Brain pericyte (primary cell): ENCODE measurements around the gene JUP.

ENCODE experiments used
- DNase-seq: peaks from one replicate; pipeline ENCODE4 v3.0.0-alpha.2; 2012; ENCODE audit warnings: low read depth, low spot score

JUP gene

DNA sequence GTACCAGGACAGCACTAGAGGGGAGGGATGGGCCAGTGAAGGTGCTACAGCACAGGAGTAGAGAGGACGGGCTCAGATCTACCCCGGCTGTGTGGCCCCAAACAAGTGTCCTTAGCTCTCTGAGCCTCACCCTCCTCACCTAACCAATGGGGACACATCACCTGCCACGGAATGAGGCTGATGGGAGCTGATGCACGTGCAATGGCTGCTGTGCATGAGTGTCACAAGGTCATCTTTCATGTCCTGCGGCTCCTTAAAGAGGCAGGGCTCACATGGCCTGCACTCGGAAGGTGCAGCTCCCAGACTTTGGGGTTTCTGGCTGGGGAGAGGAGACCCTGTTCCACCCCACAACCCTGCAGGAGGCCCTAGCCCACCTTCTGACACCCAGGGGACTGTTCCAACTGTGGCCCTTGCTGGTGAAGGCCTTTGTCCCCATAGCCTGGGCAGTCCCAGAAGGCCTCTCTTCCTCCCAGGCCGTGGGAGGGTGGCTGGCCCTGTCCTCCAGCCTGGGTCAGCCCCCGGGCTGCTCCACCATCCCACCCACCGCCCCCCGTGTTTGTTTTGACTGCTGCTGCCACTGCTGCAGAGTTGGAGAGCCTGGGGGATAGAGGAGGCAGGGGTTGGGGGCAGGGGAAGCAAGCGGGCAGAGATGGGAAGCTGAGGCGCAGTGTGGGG, 62.6 kb downstream of the JUP start:
- no peak for DNase-seq

DNA sequence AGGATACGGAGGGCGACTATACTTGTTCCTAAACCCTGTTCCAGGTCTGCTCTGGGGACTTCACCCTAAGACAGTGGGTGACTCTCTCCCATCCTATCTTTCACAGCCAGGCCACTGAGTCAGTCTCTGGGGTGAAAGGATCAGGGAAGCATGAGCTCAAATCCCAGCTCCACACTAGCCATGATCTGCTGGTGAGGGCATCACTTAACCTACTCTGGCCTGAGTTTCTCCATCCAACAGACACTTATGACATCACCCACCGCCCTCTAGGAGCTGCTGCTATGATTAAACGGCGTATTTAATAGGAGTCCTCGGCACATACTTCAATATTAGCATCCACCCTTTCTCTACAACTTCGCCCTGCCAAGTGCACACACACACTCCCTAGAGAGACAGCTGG, 64.3 kb downstream of the JUP start:
- DNase-seq: no peak

DNA sequence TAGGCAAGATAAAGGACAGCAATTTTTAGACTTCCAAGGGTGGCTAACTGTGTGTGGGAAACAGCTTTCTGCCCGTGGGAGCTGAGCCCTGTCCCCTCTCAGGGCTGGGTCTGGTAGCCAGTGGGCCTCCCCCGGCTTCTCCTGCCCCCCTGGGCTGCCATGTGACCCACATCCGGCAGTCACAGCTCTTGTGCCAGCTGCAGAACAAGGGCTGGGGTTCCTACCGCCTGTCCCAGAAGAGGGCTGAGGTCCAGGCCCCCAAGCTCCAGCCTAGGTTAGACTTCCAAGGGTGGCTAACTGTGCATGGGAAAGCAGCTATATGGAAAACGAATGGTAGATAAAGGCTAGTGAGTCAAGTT, 68.2 kb downstream of the JUP start:
- DNase-seq: no peak

DNA sequence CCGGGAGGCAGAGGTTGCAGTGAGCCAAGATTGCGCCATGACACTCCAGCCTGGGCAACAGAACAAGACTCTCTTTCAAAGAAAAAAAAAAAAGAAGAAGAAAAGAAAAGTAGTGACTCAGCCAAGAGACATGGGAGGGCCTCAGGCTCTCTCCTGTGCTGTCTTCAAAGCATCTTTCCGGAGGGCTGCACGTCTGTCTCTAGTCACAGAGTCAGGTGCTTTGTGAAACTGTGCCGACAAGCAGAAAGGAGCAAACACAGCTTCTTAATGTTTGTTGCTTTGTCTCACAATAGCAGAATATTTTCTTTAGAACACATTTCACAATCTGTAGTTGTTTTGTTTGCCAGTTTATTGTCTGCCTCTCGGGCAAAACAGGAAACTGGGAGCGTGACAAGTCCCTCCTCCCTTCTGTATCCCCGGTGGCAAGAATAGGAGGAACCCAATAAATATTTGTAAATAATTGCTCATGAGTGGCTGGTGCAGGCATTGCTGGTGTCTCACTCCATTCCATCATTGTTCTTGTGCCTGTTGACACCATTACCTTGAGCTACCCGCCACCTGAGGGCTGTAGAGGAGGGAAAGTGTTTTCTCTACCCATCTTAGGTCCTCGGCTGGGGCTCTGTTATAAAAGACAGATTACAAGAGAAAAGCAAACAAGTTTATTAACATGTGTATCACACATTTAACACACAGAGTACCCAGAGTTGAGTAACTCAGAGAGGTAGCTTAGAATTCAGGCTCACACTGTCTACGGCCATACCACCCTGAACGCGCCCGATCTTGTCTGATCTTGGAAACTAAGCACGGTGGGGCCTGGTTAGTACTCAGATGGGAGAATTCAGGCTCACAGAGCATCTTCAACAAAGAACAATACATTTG, 68.9 kb downstream of the JUP start:
- no peak for DNase-seq

DNA sequence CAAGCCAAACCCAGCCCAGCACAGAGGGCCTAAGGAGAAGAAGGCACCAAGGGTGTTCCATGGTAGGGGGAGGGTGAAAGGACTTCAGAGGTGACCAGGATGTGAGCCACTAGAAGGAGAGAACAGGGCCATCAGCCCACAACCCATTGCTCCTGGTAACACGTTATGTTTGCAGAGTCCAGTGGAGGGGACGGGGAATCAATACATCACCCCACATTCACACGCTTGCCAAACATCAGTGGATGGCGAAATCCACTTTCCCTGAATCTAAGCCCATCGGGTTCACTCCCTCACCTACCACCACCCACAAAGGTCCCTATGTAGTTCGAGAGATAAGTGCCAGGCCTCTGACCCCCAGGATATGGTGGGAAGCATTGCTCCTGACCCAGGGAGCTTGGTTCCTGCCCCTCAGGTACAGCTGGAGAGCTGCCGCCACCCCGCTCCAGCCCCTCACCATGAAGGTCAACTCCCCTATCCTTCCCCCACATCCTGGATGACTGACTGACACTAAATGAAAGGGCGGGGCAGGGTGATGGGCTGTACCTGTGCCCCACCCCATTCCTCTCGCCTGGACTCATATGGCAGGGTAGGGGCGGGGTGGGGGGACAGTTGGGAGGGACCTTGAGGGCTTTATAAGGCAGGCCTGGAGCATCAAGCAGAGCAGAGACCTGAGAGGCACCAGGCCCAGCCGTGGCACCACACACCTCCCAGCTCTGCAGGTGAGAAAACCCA, 74.7 kb downstream of the JUP start, which contains the start of gene GAST:
TSS of gene GAST (plus strand) at position 663 of the 732 bp plus-strand sequence. CDS start 3,106 bp downstream, outside the sequence.
- no peak for DNase-seq

DNA sequence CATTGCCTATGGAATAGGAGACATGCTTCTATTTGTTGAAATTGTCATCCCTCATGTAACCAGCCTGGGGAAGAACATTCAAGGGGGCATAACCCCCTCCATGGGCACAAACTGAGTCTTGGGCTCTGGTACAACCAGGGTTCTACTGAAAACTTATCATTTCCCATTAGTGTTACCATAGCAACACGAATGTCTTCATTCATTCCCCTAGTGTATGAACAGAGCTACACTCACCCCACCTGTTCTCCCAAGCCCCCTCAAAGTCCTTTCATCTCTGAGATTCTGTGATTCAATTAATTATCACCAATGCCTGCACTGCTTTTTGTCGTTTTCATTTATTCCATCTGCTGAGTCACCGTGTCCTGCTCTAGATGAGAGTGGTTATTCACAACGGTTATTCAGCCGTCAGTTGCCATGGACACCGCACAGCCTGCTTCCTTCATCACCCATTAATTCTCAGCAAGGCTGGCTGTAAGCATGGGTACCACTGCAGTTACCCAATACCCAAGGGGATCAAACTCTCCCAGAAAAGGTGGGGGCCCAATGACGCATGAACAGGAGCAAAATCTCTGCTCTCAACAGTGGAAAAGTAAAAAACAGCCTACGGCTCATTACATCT, 75.9 kb downstream of the JUP start:
- DNase-seq: no peak

DNA sequence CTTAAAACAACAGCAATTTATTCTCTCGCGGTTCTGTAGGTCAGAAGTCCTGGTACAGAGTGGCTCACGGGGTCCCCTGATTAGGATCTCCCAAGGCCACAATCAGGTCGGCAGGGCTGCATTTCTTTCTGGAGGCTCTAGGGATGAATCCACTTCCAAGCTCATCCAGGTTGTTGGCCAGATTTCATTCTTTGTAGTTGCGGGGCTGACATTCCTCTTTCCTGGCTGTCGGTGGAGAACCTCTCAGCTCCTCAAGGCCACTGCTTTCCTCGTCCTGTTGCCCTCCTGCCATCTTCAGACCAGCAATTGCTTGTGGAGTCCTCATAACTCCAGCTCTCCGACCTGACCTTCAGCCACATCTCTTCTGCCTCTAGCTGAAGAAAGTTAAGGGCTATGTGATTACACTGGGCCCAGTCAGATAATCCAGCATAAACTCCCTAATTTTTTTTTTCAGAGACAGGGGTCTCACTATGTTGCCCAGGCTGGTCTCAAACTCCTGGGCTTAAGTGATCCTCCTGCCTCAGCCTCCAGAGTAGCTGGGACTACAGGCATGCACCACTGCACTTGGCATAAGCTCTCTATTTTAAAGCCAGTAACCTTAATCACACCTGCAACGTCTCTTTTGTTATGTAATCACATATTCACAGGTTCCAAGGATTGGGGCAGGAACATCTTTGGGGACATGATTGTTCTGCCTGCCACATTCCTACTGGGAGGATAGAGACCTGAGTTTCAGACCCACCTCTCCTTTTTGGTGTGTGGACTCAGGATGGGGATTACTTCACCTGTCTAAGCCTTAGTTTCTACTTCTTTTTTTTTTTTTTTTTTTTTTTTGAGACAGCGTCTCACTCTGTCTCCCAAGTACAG, 78.5 kb downstream of the JUP start:
- DNase-seq: no peak

DNA sequence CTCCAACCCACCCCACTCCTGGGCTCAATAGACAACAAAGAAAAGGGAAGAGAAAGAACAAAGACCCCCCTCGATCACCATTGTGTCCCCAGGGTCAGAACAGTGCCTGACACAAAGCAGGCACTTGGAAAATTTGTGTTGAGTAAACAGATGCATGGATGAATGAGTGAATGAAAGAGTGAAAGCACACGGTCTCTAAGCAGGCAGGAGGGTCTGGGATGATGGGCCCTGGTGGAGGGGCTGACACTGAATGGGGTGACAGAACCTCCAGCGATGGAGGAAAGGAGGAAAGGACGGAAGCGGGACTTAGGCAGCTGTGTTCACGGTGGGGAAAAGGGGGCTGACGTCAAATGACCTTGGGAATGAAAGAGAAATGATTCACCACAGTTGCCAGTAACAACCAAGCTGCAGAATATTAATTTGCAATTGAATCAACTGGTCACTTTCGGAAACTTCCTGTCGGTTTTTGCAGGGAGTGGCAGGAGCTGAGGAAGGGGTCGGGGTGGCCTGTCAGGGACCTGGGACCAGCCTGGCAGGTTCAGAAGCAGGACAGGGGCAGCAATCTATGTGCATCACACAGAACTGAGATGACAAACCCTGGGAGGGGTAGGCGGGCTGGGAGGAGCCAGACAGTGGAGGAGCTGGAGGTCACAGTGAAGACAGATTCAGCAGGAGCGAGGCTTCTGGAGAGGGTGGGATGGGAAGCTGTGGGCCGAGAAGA, 81.1 kb downstream of the JUP start:
- DNase-seq: no peak
